Measurements from ENCODE around the gene GNAO1.
"Not testable (repeated sequence)": the region's sequence is repeated elsewhere in the genome, so short reads cannot be mapped to it uniquely, and the experiment has no call there.

Gene GNAO1

GRCh38 chr16:56382459-56382858 is 191.2 kb downstream of the GNAO1 start:
- Histone ChIP-seq H3K4me3 (replicated peaks; ENCODE audit: low read depth, low read length) (no peak overlapping the region), H3K36me3 (ENCODE audit: control insufficient read depth, insufficient read depth, low read length) (peaks cover 17% of the 10 kb centered on the region), H3K27me3 (replicated peaks; ENCODE audit: control insufficient read depth, insufficient read depth, low read length) (no peaks in the 10 kb centered on the region)
- no peak for TF ChIP-seq CTCF (IDR thresholded peaks at IDR 0.05; ENCODE audit: insufficient read depth, low read length, poor library complexity, severe bottlenecking)
- no peak for DNase-seq (ENCODE audit: extremely low read depth, insufficient read length)

GRCh38 chr16:56382901-56383355 is 191.6 kb downstream of the GNAO1 start:
- no peak overlapping the region for H3K4me3 ChIP-seq (replicated peaks; ENCODE audit: low read depth, low read length)
- no peaks in the 10 kb centered on the region for H3K27me3 ChIP-seq (replicated peaks; ENCODE audit: control insufficient read depth, insufficient read depth, low read length)
- no peak for TF ChIP-seq CTCF (IDR thresholded peaks at IDR 0.05; ENCODE audit: insufficient read depth, low read length, poor library complexity, severe bottlenecking)
- DNase-seq (ENCODE audit: extremely low read depth, insufficient read length), result no peak
- H3K36me3 ChIP-seq (ENCODE audit: control insufficient read depth, insufficient read depth, low read length), result peaks cover 20% of the 10 kb centered on the region

GRCh38 chr16:56384074-56384721 is 192.9 kb downstream of the GNAO1 start:
- Histone ChIP-seq H3K27me3 (replicated peaks; ENCODE audit: control insufficient read depth, insufficient read depth, low read length) (no peaks in the 10 kb centered on the region), H3K4me3 (replicated peaks; ENCODE audit: low read depth, low read length) (no peak overlapping the region), H3K36me3 (ENCODE audit: control insufficient read depth, insufficient read depth, low read length) (peaks cover 20% of the 10 kb centered on the region)
- TF ChIP-seq CTCF (IDR thresholded peaks at IDR 0.05; ENCODE audit: insufficient read depth, low read length, poor library complexity, severe bottlenecking), result no peak
- DNase-seq (ENCODE audit: extremely low read depth, insufficient read length), result no peak

GRCh38 chr16:56387396-56387795 is 196.1 kb downstream of the GNAO1 start:
- Histone ChIP-seq H3K36me3 (ENCODE audit: control insufficient read depth, insufficient read depth, low read length) (peaks cover 23% of the 10 kb centered on the region), H3K27me3 (replicated peaks; ENCODE audit: control insufficient read depth, insufficient read depth, low read length) (no peaks in the 10 kb centered on the region), H3K4me3 (replicated peaks; ENCODE audit: low read depth, low read length) (no peak overlapping the region)
- no peak for DNase-seq (ENCODE audit: extremely low read depth, insufficient read length)
- no peak for TF ChIP-seq CTCF (IDR thresholded peaks at IDR 0.05; ENCODE audit: insufficient read depth, low read length, poor library complexity, severe bottlenecking)

- peaks cover 22% of the 10 kb centered on the region for H3K36me3 ChIP-seq (ENCODE audit: control insufficient read depth, insufficient read depth, low read length)
- no peak overlapping the region for H3K4me3 ChIP-seq (replicated peaks; ENCODE audit: low read depth, low read length)
- DNase-seq (ENCODE audit: extremely low read depth, insufficient read length), result no peak
- H3K27me3 ChIP-seq (replicated peaks; ENCODE audit: control insufficient read depth, insufficient read depth, low read length), result no peaks in the 10 kb centered on the region
- no peak for TF ChIP-seq CTCF (IDR thresholded peaks at IDR 0.05; ENCODE audit: insufficient read depth, low read length, poor library complexity, severe bottlenecking)
Measured at GRCh38 chr16:56388209-56388608, 196.9 kb downstream of the GNAO1 start.

- Histone ChIP-seq H3K27me3 (replicated peaks; ENCODE audit: control insufficient read depth, insufficient read depth, low read length) (no peaks in the 10 kb centered on the region), H3K36me3 (ENCODE audit: control insufficient read depth, insufficient read depth, low read length) (peaks cover 13% of the 10 kb centered on the region), H3K4me3 (replicated peaks; ENCODE audit: low read depth, low read length) (no peak overlapping the region)
- no peak for DNase-seq (ENCODE audit: extremely low read depth, insufficient read length)
- TF ChIP-seq CTCF (IDR thresholded peaks at IDR 0.05; ENCODE audit: insufficient read depth, low read length, poor library complexity, severe bottlenecking), result no peak
Measured at GRCh38 chr16:56389554-56389953, 198.3 kb downstream of the GNAO1 start.

GRCh38 chr16:56396724-56397123 is 205.4 kb downstream of the GNAO1 start:
- H3K4me3 ChIP-seq (replicated peaks; ENCODE audit: low read depth, low read length); H3K36me3 ChIP-seq (ENCODE audit: control insufficient read depth, insufficient read depth, low read length); DNase-seq (ENCODE audit: extremely low read depth, insufficient read length); H3K27me3 ChIP-seq (replicated peaks; ENCODE audit: control insufficient read depth, insufficient read depth, low read length): not testable (repeated sequence)

Data from GM06990 (cell line).